GM12892 (cell line): ENCODE results near the gene DOCK7.

Experiments
- POLR2A ChIP-seq: IDR thresholded peaks from 2 replicates; pipeline ENCODE4 v1.6.1; 2011; ENCODE audit warnings: low read depth, low read length, control low read depth
- POLR2AphosphoS5 ChIP-seq: IDR thresholded peaks from 2 replicates; pipeline ENCODE4 v1.6.1; 2011; ENCODE audit warnings: low read depth, low read length, control low read depth

GRCh38 chr1:62725255-62725654, 37.1 kb upstream of the DOCK7 start:
- no peak for TF ChIP-seq POLR2AphosphoS5
- TF ChIP-seq POLR2A: no peak
